Measurements from ENCODE around the gene PPEF2. TPM values are rescaled to one million over a fixed set of nuclear protein-coding genes. Genes with fewer than 3 reads are reported as not detected.

PPEF2 gene
- total RNA-seq, result not detected
- not detected for polyA plus RNA-seq
- long read RNA-seq, donor 1, result 0 reads
- long read RNA-seq, donor 2, result 0 reads
- long read RNA-seq, donor 3, result 0 reads

DNA sequence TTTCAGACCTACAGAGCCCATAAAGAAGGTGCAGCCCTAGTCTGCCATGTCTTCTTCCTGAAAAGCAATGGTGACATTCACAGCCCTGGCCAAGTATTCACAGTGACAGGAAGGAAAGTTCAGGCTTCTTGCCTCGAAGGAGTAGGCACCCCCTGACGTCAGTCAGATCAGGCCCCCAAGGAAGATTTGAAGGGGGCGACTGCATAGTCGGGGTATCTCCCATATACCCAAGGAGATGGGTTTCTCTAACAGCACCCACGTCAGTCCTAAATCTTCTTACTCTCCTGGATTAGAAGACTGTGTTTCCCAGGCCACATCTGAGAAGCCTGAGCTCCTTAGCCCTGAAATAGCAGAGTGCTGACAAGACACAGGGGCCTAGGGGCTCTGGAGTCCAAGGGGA, at the start of gene PPEF2:
TSS of gene PPEF2 (minus strand) at position 101 of the 400 bp plus-strand sequence. CDS start 6,127 bp downstream, outside the sequence.
- no peaks in the 10 kb centered on the region for H3K36me3 ChIP-seq

GRCh38 chr4:75950213-75950815, 48.1 kb upstream of the PPEF2 start:
- Histone ChIP-seq H3K27me3 (no peaks in the 10 kb centered on the region), H3K9me3 (no peaks in the 10 kb centered on the region), H3K4me3 (no peak overlapping the region), H3K36me3 (no peaks in the 10 kb centered on the region), H3K4me1 (ENCODE audit: insufficient read depth) (no peaks in the 10 kb centered on the region), H3K27ac (no peak overlapping the region)
- TF ChIP-seq, protein P1, sequence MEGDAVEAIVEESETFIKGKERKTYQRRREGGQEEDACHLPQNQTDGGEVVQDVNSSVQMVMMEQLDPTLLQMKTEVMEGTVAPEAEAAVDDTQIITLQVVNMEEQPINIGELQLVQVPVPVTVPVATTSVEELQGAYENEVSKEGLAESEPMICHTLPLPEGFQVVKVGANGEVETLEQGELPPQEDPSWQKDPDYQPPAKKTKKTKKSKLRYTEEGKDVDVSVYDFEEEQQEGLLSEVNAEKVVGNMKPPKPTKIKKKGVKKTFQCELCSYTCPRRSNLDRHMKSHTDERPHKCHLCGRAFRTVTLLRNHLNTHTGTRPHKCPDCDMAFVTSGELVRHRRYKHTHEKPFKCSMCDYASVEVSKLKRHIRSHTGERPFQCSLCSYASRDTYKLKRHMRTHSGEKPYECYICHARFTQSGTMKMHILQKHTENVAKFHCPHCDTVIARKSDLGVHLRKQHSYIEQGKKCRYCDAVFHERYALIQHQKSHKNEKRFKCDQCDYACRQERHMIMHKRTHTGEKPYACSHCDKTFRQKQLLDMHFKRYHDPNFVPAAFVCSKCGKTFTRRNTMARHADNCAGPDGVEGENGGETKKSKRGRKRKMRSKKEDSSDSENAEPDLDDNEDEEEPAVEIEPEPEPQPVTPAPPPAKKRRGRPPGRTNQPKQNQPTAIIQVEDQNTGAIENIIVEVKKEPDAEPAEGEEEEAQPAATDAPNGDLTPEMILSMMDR (IDR thresholded peaks at IDR 0.05), result no peak
- TF ChIP-seq POLR2A (IDR thresholded peaks at IDR 0.05) (no peak), EP300 (IDR thresholded peaks at IDR 0.05) (no peak)
- 29 to 57% (median 41%) methylated on average over 3 of the region's 3 CpGs for whole genome bisulfite sequencing, 3 donors
- intact Hi-C loops (cut with DNase I), result no loop called here
- no peak for DNase-seq

More for the DNA sequence above, at the start of gene PPEF2:
- DNase-seq, result no peak
- intact Hi-C loops (cut with DNase I), result no loop called here
- Histone ChIP-seq H3K9me3 (no peaks in the 10 kb centered on the region), H3K4me1 (ENCODE audit: insufficient read depth) (no peaks in the 10 kb centered on the region), H3K27me3 (no peaks in the 10 kb centered on the region), H3K4me3 (no peak within 1 kb of the TSS), H3K27ac (no peak within 1 kb of the TSS)
- 81 to 89% (median 89%) methylated on average over 5 of the region's 5 CpGs for WGBS, 3 donors
- TF ChIP-seq POLR2A (IDR thresholded peaks at IDR 0.05) (no peak), EP300 (IDR thresholded peaks at IDR 0.05) (no peak)
- TF ChIP-seq, protein P1 (IDR thresholded peaks at IDR 0.05), result no peak

- H3K36me3 ChIP-seq, result no peaks in the 10 kb centered on the region
- no peak overlapping the region for H3K4me3 ChIP-seq
- DNase-seq, result no peak
- no peaks in the 10 kb centered on the region for H3K9me3 ChIP-seq
- no peak for TF ChIP-seq EP300 (IDR thresholded peaks at IDR 0.05)
- TF ChIP-seq POLR2A (IDR thresholded peaks at IDR 0.05), result no peak
- TF ChIP-seq, protein P1 (IDR thresholded peaks at IDR 0.05), result no peak
- intact Hi-C loops (cut with DNase I), result no loop called here
- no peaks in the 10 kb centered on the region for H3K27me3 ChIP-seq
- H3K4me1 ChIP-seq (ENCODE audit: insufficient read depth), result no peaks in the 10 kb centered on the region
- no peak overlapping the region for H3K27ac ChIP-seq
- WGBS, 3 donors, result 65 to 82% (median 78%) methylated on average over 5 of the region's 5 CpGs
These were observed 46.7 kb upstream of the PPEF2 start for GRCh38 chr4:75948822-75949444.

DNA sequence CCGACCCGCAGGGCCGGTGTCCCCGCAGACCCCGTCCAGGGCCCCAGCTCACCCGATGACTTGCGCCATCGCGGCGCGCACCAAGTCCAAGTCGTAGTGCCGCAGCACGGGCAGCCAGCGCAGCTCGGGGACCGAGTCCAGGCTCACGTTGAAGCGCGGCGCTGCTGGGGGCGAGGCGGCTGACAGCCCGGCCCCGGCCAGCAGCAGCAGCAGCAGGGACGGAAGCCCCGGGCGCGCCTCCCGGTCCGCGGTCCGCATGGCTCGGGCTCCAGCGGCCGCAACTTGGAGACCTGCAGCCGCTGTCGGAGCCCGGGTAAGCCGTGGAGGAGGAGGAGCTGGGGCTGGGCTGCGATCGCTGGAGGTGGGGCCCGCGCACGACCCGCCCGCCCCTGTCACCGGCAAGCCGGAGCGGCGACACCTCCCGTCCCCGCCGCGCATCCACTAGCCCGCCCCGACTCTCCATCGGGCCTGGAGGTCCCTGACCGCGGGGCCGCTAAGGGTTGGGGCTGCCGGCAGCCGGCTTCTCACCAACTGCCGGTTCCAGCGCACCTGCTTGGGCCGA, 38.5 kb upstream of the PPEF2 start, which contains the start of gene NAAA:
TSS of gene NAAA (minus strand) at position 322 of the 562 bp plus-strand sequence. CDS start at position 258, 64 bp downstream.
- peak; percentile 17 to 76 (median 73) for DNase-seq
- TF ChIP-seq POLR2A (IDR thresholded peaks at IDR 0.05), result no peak
- TF ChIP-seq, protein P1 (IDR thresholded peaks at IDR 0.05), result no peak
- H3K9me3 ChIP-seq, result no peaks in the 10 kb centered on the region
- intact Hi-C loops (cut with DNase I), result no loop called here
- no peak within 1 kb of the TSS for H3K27ac ChIP-seq
- peak within 1 kb of the TSS; percentile 68 for H3K4me3 ChIP-seq
- 0 to 1% (median 1%) methylated on average over 39 to 66 of the region's 66 CpGs for WGBS, 3 donors
- H3K27me3 ChIP-seq, result no peaks in the 10 kb centered on the region
- no peaks in the 10 kb centered on the region for H3K36me3 ChIP-seq
- H3K4me1 ChIP-seq (ENCODE audit: insufficient read depth), result peaks cover 3% of the 10 kb centered on the region
